NCI-H774 (cell line): Measurements from ENCODE around the gene LRRC74B.
"Not testable (repeated sequence)": the region's sequence is repeated elsewhere in the genome, so short reads cannot be mapped to it uniquely, and the experiment has no call there.

ENCODE experiments used
- DNase-seq: peaks from one replicate; lab custom pipeline; 2025; lab: John Stamatoyannopoulos, UW

Gene LRRC74B

DNA sequence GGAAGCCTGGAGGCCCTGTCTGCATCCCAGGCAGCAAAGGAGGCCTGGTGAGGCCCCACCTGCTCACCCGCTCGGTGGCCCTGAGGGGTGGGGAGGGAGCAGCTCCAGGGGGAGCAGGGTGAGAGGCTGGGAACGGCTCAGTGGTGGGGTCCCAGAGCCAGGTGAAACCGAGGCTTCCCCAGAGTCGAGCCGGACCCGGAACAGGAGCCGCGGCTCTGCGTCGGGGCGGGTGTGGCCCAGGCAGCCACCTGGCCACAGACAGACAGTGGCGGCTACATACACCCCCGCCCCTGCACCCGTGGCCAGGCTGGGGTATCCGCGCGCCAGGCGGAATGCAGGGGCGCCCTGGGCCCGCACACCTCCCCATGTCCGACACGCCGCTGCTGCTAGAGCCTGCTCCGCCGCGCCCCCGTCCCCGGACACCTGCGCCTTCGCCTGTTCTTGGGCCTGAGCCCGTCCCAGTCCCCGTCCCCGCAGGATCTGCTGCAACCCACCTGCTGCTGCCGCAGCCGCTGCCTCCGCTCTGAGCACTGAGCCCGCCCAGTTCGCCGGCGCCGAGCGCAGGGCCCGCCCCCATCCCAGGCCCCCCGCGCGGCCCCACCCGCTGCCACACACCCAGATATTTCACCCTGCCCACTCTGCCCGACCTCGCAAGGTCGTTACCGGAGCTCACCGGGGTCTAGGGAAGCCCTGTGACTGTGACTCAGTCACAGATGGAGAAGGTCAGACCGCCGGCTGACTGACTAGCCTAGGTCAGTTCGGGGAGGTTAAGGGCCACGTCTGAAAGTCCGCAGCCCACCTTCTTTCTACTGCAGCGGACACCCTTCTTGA lies 13.5 kb upstream of the LRRC74B start, which contains the start of gene SLC7A4:
Gene SLC7A4, minus strand, starts transcription at position 525 of the 831 bp plus-strand sequence. CDS start 749 bp downstream, outside the sequence.
- DNase-seq = no peak

DNA sequence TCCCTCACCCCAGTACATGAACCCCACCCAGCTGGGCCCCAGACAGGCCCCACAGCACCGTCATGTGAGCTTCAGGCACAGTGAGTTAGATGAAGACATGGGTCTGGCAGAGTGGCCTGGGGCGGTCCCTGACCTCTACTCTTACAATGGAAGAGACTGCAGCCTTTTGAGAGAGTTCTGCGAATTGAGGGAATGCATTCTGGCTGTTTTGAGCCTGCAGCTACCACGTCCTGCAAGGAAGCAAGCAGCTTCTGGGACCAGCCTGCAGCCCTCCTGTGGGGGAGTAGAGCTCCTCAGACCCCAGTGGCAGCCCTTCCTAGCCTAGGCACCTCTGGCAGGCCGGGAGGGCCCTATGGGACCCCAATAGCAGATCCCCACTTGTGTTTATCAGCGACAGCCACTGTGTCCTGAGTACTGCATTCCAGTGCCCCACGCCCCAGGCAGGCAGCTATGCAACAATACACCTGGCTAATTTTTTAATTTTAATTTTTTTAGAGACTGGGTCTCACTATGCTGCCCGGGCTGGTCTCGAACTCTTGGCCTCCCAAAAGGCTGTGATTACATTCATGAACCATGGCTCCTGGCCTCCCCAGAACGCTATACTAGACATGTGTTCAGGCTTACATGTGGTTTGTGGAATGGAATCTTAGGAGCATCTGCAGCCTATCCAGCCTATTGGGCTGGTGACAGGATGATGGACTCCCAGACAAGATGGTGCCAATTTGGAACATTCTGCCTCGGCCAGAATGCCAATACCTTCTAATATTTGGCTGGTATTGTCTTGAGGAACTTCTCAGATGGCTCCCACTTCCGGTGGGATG lies 12.7 kb upstream of the LRRC74B start:
- no peak for DNase-seq

DNA sequence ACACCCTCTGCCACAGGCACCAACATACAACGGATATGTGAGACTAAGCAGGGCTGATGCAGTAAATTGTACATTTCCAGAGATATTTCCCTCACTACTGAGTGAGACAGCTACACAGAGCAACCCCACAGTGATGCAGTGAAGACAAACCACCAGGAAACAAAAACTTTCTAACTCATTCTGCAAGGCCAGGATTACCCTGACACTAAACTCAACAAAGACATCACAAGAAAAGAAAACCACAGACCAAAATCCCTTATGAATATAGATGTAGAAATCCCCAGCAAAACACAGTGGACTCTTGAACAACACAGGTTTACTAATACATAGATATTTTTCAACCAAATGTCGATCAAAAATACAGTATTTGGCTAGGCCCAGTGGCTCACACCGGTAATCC lies 11.9 kb upstream of the LRRC74B start:
- no peak for DNase-seq

DNA sequence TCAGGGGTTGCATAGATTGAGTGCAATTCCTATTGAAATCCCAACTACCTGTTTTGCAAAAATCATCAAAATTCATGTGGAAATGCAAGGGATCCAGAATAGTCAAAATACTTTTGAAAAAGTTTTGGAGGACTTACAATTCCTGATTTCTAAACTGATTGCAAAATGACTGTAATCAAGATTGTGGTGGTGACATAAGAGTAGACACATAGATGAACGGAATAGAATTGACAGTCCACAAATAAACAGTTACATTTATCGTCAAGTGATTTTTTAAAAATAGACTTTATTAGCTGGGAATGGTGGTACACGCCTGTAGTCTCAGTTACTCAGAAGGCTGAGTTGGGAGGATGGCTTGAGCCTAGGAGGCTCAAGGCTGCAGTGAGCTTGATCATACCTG lies 10.8 kb upstream of the LRRC74B start:
- DNase-seq = no peak

DNA sequence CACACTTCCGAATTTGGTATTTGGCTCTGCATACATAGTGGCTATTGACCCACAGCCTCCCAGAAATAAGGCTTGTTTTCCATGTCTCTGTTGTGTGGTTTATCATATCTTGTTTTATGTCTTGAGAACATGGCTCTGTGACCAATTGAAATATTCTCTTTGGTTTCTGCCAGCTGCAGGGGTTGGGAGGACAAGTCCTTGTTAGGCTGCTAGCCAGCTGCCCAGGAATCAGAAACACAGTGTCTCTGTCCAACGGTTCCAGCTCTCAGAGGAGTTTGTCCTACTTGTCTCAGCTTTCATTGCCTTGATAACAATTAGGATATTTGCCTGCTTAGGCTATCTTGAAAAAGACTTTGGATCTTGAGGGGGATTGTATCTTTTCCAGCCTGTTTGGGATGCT lies 7.3 kb upstream of the LRRC74B start:
- DNase-seq = no peak

DNA sequence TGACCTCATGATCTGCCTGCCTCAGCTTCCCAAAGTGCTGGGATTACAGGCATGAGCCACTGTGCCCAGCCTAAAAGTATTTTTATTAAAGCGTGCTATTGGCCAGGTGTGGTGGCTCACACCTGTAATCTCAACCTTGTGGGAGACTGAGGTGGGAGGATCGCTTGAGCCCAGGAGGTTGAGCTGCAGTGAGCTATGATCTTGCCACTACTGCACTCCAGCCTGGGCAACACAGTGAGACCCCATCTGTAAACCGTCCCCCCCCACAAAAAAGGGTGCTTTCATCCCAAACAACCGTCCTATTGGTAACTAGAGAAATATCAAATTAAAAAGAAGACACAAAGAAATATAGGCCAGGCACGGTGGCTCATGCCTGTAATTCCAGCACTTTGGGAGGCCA lies 6.6 kb upstream of the LRRC74B start:
- DNase-seq = not testable (repeated sequence)

DNA sequence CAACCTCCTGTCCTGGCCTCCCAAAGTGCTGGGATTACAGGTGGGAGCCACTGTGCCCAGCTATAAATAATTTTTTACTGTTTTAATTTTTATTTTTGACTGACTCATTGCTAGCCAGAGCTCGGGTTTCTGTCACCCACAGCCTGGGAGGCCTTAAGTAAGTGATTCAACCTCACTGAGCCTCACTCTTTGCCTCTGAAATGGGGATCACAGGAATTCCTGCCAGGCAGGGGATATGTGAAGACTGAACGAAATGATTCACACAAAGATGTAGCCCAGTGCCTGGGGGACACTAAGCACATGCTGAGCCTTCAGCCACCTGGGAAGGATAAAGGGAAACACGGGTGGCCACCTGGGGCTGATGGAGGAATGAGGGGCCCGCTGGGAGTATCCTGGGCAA lies 3.8 kb upstream of the LRRC74B start:
- DNase-seq = no peak

GRCh38 chr22:21042978-21043859 lies 2.5 kb upstream of the LRRC74B start:
- DNase-seq = no peak

DNA sequence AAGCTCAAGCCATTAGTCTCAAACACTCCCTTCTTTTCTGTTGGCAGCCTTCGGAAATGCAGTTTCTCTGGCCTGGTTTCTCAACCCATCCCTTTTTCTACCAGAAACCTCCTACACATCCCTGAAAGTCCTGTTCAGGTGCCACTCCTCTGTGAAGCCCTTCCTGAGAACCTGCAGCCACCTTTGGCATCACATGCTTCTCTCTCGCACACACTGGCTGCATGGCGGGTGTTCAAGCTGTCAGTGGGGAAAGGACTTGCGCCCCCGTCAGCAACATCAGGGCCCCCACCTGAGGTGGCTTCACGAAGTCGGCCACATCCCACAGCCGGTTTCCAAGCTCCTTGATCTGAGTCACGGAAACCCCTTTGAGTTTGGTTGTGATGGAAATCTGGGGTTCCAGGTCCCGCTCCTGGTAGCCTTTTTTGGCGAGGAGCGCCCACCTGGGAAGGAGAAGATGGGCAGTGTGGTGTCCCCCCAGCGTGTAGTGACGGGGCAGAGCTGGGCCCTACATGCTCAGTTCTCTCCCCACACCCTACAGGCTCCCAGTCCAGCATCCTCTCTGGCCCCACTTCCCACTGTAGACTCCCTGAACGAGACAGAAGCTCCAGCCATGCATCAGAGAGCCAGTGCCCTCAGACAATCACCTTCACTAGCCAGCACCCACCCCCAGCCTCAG lies 1.7 kb upstream of the LRRC74B start:
- DNase-seq = no peak

GRCh38 chr22:21044931-21045584 lies 688 bp upstream of the LRRC74B start:
- DNase-seq = no peak

GRCh38 chr22:21047035-21047661 lies 1.4 kb downstream of the LRRC74B start:
- DNase-seq = no peak

GRCh38 chr22:21047730-21048129 lies 2.0 kb downstream of the LRRC74B start:
- peak; percentile 57 for DNase-seq

- DNase-seq = not testable (repeated sequence)
Observed at GRCh38 chr22:21048448-21048847, 2.7 kb downstream of the LRRC74B start.

DNA sequence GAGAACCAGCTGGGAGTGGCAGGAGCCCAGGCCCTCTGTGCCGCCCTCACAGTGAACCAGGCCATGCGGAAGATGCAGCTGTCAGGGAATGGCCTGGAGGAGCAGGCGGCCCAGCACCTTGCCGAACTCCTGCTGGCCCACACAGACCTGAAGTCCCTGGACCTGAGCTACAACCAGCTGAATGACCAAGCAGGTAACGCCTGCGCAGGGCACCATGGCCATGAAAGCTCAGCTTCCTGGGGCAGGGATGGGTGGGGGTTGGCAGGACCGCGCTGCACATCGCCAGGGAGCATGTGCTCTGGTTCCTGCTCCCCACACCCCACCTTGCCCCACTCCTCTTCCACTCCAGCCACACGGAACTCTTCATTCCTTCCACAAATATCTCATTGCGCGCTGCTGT lies 3.2 kb downstream of the LRRC74B start:
- not testable (repeated sequence) for DNase-seq

DNA sequence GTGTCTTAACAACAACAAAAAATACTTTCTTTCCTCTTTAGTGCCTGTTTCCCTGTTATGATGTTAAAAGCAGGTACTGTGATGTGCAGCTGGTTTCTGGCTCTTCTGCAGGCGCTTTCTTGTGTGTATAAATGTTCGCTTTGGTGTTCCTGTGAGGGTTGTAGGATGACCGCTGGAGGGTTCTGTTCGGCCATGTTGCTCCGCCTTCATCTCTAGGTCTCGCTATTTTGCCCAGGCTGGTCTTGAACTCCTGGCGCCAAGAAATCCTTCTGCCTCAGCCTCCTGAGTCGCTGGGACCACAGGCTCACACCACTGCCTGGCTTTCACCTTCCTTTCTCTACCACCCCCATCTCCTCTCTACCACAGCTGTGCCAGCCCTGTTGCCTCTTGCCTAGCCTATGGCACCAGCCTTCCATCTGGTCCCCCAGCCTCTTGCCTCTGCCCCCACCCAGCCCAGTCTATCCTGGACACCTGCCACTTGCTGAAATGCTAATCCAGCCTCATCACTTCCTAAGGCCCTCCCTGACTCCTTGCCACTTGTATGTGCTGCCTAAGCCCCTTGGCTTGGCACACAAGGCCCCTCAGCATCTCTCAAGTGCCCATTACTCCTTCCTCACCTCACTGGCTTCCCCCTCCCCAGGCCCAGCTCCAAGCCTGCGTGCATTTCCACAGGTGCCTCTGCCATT lies 5.5 kb downstream of the LRRC74B start:
- no peak for DNase-seq

DNA sequence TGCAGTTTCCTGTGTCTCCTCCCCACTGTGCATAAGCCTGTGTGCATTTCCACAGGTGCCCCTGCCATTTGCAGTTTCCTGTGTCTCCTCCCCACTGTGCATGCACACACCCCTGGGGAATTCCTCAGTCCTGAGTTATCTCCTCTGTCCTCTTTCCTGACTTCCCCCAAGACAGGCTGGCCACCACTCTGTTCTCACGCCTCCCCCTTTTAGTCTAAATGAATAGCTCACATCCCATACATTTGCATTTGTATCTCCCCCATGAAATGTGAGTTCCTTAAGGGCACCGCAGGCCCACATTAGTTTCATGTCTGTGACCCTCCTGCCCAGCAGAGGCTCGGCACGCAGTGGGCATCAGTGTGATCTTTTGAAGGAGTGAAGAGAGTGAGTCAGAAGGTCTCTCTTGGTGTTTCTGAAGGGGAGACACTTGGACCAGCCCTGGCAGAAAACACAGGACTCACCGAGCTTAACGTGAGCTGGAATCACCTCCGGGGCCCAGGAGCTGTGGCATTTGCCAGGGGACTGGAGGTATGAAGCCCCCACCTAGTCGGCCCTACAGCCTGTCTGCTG lies 6.2 kb downstream of the LRRC74B start:
- DNase-seq = no peak

DNA sequence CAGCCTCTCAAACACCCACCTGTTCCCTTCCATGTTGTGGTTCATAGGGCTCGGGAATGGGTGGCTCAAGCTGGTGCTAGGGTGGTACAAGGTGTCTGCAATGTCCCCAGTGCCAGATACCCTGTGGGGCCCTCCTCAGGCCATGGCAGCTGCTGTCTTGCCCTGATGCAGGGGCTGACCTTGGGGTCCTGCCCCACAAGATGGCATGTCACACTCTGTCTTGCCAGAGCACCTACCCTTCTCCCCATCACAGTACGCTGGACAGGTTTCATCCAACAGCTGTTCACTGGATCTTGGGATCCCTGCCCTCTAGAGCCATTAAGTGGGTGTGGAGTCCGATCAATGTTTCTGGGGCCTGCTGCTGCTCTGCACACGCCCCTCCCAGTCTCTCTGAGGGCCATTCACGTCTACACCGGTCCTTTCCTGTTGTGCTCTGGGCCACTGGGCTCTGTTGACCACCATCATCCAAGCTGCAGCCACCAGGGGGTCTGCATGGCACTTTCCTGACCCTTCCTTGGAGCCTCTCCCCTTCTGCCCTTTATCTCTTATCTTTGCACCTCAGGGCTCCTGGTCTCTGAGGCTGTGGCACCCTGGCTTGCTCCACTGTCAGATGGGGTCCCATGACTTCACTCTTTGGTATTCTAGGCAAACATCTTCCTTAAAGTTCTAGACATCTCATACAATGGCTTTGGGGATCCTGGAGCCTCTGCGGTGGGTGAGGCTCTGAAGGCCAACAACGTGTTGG lies 7.1 kb downstream of the LRRC74B start:
- DNase-seq = no peak

GRCh38 chr22:21054046-21054713 lies 8.4 kb downstream of the LRRC74B start:
- DNase-seq = no peak
